HG03066 (cell line): ENCODE measurements around the gene RNF151.
"Not testable (repeated sequence)": the region's sequence is repeated elsewhere in the genome, so short reads cannot be mapped to it uniquely, and the experiment has no call there.

ENCODE experiments used
- ATAC-seq: cut with Tn5 transposase; IDR thresholded peaks from one replicate; pipeline ENCODE4 v1.9.1; 2021; ENCODE audit warnings: low read depth; ENCODE audit not compliant: unreplicated experiment

Gene RNF151

GRCh38 chr16:1966460-1966859 is at the start of gene RNF151:
TSS of gene RNF151 (plus strand) at chr16:1966856. CDS start at chr16:1966882, 26 bp downstream.
- no peak for ATAC-seq

- no peak for ATAC-seq
These were observed 49.5 kb upstream of the RNF151 start for GRCh38 chr16:1917056-1917664.

- ATAC-seq: no peak
These were observed 48.8 kb upstream of the RNF151 start for GRCh38 chr16:1917665-1918350.

GRCh38 chr16:1918351-1919326 is 48.0 kb upstream of the RNF151 start, which contains the start of gene HS3ST6:
TSS of gene HS3ST6 (minus strand) at chr16:1918415. CDS start at chr16:1918323, 92 bp downstream.
- ATAC-seq: no peak

GRCh38 chr16:1919327-1919998 is 47.2 kb upstream of the RNF151 start:
- ATAC-seq: no peak

- ATAC-seq: not testable (repeated sequence)
These were observed 46.5 kb upstream of the RNF151 start for GRCh38 chr16:1920122-1920521.

- no peak for ATAC-seq
These were observed 45.9 kb upstream of the RNF151 start for GRCh38 chr16:1920727-1921171.

GRCh38 chr16:1922357-1922756 is 44.3 kb upstream of the RNF151 start:
- no peak for ATAC-seq

- ATAC-seq: no peak
These were observed 43.2 kb upstream of the RNF151 start for GRCh38 chr16:1923299-1924034.

- no peak for ATAC-seq
These were observed 42.6 kb upstream of the RNF151 start for GRCh38 chr16:1924095-1924494.

- ATAC-seq: no peak
These were observed 40.4 kb upstream of the RNF151 start for GRCh38 chr16:1926271-1926670.

GRCh38 chr16:1929105-1929504 is 37.6 kb upstream of the RNF151 start:
- peak; percentile 21 for ATAC-seq

GRCh38 chr16:1929578-1930337 is 36.9 kb upstream of the RNF151 start:
- peak; percentile 75 for ATAC-seq

- ATAC-seq: no peak
These were observed 36.3 kb upstream of the RNF151 start for GRCh38 chr16:1930338-1930720.

- ATAC-seq: no peak
These were observed 34.3 kb upstream of the RNF151 start for GRCh38 chr16:1932050-1933028.

GRCh38 chr16:1933097-1933661 is 33.5 kb upstream of the RNF151 start:
- no peak for ATAC-seq

- ATAC-seq: no peak
These were observed 29.6 kb upstream of the RNF151 start for GRCh38 chr16:1936945-1937479.
